Suprapubic skin (tissue), 3 donors: ENCODE results near the gene FASN.

Experiments
- POLR2A ChIP-seq, 2 donors: fragments of 450-650 bp; IDR thresholded peaks; one replicate each; pipeline ENCODE4 v1.6.1; 2017; ENCODE audit warnings: antibody characterized with exemption in 2 of 2, mild to moderate bottlenecking in 2 of 2, moderate library complexity in 2 of 2
- TF ChIP-seq, protein P1 (sequence below), 2 donors: fragments of 200-600 bp in 1 of 2; fragments of 450-650 bp in 1 of 2; sonication (generic) in 1 of 2; IDR thresholded peaks; one replicate each; pipeline ENCODE4 v1.5.1; 2016 to 2019; ENCODE audit warnings: antibody characterized with exemption in 2 of 2, mild to moderate bottlenecking in 1 of 2, moderate library complexity in 1 of 2

DNA sequence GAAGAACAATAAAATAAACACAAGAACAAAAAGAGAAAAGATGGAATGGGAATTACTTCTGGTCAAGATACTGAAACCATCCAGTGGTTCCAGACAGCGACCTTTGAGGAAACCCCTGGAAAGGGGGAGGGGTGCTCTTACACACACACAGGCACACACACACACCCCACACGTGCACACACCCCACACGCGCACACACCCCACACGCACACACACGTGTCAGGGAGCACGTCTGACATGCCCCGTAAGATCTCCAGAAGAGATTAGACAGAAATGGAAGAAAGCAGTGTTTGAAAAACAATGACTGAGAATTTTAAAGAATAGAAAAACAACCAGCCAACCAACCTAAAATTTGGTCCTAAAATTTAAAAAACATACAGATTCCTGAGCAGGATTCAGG, 45.3 kb upstream of the FASN start:
- TF ChIP-seq, protein P1, sequence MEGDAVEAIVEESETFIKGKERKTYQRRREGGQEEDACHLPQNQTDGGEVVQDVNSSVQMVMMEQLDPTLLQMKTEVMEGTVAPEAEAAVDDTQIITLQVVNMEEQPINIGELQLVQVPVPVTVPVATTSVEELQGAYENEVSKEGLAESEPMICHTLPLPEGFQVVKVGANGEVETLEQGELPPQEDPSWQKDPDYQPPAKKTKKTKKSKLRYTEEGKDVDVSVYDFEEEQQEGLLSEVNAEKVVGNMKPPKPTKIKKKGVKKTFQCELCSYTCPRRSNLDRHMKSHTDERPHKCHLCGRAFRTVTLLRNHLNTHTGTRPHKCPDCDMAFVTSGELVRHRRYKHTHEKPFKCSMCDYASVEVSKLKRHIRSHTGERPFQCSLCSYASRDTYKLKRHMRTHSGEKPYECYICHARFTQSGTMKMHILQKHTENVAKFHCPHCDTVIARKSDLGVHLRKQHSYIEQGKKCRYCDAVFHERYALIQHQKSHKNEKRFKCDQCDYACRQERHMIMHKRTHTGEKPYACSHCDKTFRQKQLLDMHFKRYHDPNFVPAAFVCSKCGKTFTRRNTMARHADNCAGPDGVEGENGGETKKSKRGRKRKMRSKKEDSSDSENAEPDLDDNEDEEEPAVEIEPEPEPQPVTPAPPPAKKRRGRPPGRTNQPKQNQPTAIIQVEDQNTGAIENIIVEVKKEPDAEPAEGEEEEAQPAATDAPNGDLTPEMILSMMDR (IDR thresholded peaks at IDR 0.05), result no peak
- TF ChIP-seq POLR2A (IDR thresholded peaks at IDR 0.05), result no peak
